ENCODE results near the gene PTPN12. TPM values are rescaled to one million over a fixed set of nuclear protein-coding genes. Genes with fewer than 3 reads are reported as not detected.

PTPN12 gene
- total and polyA plus RNA-seq, 8 donors = 8.4 to 147 (median 38.6) TPM

DNA sequence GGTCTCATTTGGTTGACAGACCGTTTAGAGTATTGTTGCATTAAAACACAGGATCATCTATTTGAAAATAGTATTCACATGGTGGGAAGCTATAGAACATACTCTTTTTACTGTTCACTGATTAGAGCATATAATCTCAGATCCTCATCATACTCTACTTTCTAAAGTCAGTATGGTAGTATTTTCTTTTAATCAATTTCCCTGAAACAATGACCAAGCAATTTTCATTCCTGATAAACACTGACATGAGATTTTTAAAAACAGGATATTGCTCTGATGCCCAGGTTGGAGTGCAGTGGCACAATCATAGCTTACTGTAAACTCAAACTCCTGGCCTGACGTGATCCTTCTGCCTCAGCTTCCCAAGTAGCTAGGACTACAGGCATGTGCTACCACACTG, 63.9 kb downstream of the PTPN12 start:
- Histone ChIP-seq H3K36me3 (peaks cover 0 to 79% (median 66%) of the 10 kb centered on the region in 4 donors), H3K27ac (no peak overlapping the region), H3K4me3 (no peak overlapping the region), H3K4me1 (no peaks in the 10 kb centered on the region), H3K9me3 (no peaks in the 10 kb centered on the region), H3K27me3 (no peaks in the 10 kb centered on the region)
- no peak for DNase-seq
- 73 to 86% (median 82%) methylated on average over 2 of the region's 2 CpGs for WGBS, 5 donors
- intact Hi-C loops (cut with DNase I; ENCODE audit: low total_unique reads) = no loop called here
- TF ChIP-seq POLR2A (IDR thresholded peaks at IDR 0.05) (no peak), EP300 (IDR thresholded peaks at IDR 0.05) (no peak), POLR2AphosphoS5 (IDR thresholded peaks at IDR 0.05) (no peak)
- TF ChIP-seq, protein P1, sequence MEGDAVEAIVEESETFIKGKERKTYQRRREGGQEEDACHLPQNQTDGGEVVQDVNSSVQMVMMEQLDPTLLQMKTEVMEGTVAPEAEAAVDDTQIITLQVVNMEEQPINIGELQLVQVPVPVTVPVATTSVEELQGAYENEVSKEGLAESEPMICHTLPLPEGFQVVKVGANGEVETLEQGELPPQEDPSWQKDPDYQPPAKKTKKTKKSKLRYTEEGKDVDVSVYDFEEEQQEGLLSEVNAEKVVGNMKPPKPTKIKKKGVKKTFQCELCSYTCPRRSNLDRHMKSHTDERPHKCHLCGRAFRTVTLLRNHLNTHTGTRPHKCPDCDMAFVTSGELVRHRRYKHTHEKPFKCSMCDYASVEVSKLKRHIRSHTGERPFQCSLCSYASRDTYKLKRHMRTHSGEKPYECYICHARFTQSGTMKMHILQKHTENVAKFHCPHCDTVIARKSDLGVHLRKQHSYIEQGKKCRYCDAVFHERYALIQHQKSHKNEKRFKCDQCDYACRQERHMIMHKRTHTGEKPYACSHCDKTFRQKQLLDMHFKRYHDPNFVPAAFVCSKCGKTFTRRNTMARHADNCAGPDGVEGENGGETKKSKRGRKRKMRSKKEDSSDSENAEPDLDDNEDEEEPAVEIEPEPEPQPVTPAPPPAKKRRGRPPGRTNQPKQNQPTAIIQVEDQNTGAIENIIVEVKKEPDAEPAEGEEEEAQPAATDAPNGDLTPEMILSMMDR (IDR thresholded peaks at IDR 0.05) = no peak

DNA sequence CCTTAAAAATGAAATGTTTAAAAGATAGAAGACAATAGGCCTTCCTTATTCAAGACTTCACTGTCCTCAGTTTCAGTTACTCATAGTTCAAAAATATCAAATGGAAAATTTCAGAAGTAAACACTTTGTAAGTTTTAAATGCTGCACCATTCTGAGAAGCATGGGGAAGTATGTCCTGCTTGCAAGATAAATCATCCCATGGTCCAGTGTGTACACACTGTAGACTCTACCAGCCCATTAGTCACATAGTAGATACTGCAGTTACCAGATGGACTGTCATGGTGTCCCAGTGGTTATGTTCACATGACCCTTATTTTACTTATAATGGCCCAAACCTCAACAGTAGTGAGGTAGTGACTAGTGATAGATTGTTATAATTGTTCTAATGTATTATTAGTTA, 69.5 kb downstream of the PTPN12 start:
- intact Hi-C loops (cut with DNase I; ENCODE audit: low total_unique reads) = no loop called here
- H3K36me3 ChIP-seq = peaks cover 3 to 79% (median 63%) of the 10 kb centered on the region in 4 donors
- no peaks in the 10 kb centered on the region for H3K9me3 ChIP-seq
- no peak overlapping the region for H3K4me3 ChIP-seq
- H3K4me1 ChIP-seq = peaks cover 0 to 7% (median 2%) of the 10 kb centered on the region in 4 donors
- no peak for DNase-seq
- H3K27me3 ChIP-seq = no peaks in the 10 kb centered on the region
- H3K27ac ChIP-seq = no peak overlapping the region
- TF ChIP-seq POLR2A (IDR thresholded peaks at IDR 0.05) = no peak
- no peak for TF ChIP-seq EP300 (IDR thresholded peaks at IDR 0.05)
- TF ChIP-seq, protein P1 (IDR thresholded peaks at IDR 0.05) = no peak
- no peak for TF ChIP-seq POLR2AphosphoS5 (IDR thresholded peaks at IDR 0.05)

DNA sequence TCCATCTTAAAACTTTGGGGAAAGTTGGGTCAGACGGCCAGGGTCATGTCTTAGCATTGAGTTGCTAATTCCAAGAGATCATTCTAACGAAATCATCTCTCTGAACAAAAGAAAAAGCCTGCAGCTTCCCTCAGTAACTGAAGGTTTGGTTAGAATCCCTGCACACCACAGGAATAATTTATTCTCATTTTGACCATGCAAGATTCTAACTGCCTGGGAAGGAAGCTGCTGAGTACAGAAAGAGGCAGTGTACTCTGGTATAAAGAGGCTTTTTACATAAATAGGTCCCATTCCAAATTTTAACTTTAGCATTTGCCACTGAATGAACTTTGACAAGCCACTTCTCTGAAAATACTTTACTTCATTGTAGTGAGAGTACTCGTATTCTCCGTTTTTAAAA, 82.2 kb downstream of the PTPN12 start:
- Histone ChIP-seq H3K4me1 (no peaks in the 10 kb centered on the region), H3K27ac (no peak overlapping the region), H3K36me3 (peaks cover 9 to 86% (median 74%) of the 10 kb centered on the region in 4 donors), H3K4me3 (no peak overlapping the region), H3K9me3 (no peaks in the 10 kb centered on the region), H3K27me3 (no peaks in the 10 kb centered on the region)
- DNase-seq = no peak
- 89 to 97% (median 92%) methylated on average over 4 of the region's 4 CpGs for WGBS, 5 donors
- TF ChIP-seq POLR2A (IDR thresholded peaks at IDR 0.05) (no peak), EP300 (IDR thresholded peaks at IDR 0.05) (no peak), POLR2AphosphoS5 (IDR thresholded peaks at IDR 0.05) (no peak)
- TF ChIP-seq, protein P1 (IDR thresholded peaks at IDR 0.05) = no peak
- intact Hi-C loops (cut with DNase I; ENCODE audit: low total_unique reads) = no loop called here

DNA sequence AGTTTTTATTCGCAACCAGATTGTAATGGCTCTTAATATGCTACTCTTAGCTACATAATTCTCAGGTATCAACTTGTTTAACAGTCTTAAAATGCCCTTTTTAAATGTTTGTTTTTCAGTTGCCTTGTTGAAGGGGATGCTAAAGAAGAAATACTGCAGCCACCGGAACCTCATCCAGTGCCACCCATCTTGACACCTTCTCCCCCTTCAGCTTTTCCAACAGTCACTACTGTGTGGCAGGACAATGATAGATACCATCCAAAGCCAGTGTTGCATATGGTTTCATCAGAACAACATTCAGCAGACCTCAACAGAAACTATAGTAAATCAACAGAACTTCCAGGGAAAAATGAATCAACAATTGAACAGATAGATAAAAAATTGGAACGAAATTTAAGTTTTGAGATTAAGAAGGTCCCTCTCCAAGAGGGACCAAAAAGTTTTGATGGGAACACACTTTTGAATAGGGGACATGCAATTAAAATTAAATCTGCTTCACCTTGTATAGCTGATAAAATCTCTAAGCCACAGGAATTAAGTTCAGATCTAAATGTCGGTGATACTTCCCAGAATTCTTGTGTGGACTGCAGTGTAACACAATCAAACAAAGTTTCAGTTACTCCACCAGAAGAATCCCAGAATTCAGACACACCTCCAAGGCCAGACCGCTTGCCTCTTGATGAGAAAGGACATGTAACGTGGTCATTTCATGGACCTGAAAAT, 89.7 kb downstream of the PTPN12 start:
- H3K27me3 ChIP-seq = no peaks in the 10 kb centered on the region
- intact Hi-C loops (cut with DNase I; ENCODE audit: low total_unique reads) = no loop called here
- no peak overlapping the region for H3K27ac ChIP-seq
- no peak for DNase-seq
- no peaks in the 10 kb centered on the region for H3K4me1 ChIP-seq
- no peaks in the 10 kb centered on the region for H3K9me3 ChIP-seq
- WGBS, 5 donors = 90 to 94% (median 93%) methylated on average over 6 of the region's 6 CpGs
- TF ChIP-seq POLR2AphosphoS5 (IDR thresholded peaks at IDR 0.05) = no peak
- TF ChIP-seq POLR2A (IDR thresholded peaks at IDR 0.05) = no peak
- TF ChIP-seq, protein P1 (IDR thresholded peaks at IDR 0.05) = no peak
- peaks cover 14 to 86% (median 68%) of the 10 kb centered on the region in 4 donors for H3K36me3 ChIP-seq
- H3K4me3 ChIP-seq = no peak overlapping the region

Measured in stomach (tissue), 9 donors.